ENCODE results near the gene SRGAP2B.
"Not testable (repeated sequence)": the region's sequence is repeated elsewhere in the genome, so short reads cannot be mapped to it uniquely, and the experiment has no call there.

DNA sequence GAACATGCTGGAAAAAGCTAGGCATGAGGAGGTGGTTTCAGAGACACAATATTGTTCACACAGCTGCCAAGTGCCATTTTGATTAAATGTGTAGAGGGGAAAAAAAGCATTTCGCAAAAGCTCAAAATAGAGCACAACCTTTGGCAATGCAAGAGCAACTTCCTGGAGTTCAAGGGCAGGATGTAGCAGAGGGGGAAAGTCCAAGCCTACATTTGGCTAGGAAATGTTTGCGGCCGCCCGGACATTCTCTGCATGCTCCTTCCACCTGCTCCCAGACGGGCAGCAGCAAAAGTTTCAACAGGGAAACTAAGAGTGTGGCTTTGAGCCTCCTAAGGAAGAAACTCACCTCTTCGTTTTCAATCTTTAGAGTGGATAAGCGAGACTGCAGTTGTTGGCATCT lies 202.1 kb downstream of the SRGAP2B start:
- TF ChIP-seq, protein P1, sequence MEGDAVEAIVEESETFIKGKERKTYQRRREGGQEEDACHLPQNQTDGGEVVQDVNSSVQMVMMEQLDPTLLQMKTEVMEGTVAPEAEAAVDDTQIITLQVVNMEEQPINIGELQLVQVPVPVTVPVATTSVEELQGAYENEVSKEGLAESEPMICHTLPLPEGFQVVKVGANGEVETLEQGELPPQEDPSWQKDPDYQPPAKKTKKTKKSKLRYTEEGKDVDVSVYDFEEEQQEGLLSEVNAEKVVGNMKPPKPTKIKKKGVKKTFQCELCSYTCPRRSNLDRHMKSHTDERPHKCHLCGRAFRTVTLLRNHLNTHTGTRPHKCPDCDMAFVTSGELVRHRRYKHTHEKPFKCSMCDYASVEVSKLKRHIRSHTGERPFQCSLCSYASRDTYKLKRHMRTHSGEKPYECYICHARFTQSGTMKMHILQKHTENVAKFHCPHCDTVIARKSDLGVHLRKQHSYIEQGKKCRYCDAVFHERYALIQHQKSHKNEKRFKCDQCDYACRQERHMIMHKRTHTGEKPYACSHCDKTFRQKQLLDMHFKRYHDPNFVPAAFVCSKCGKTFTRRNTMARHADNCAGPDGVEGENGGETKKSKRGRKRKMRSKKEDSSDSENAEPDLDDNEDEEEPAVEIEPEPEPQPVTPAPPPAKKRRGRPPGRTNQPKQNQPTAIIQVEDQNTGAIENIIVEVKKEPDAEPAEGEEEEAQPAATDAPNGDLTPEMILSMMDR (conservative IDR thresholded peaks at IDR 0.05; ENCODE audit: low read length), result not testable (repeated sequence)
- not testable (repeated sequence) for TF ChIP-seq EZH2phosphoT487 (IDR thresholded peaks at IDR 0.05; ENCODE audit: borderline replicate concordance)
